UCSD-AML1 (cell line): Measurements from ENCODE around the gene KCNJ10.

Experiments used
- DNase-seq: peaks from one replicate; lab custom pipeline; 2025; ENCODE audit not compliant: unreplicated experiment; lab: John Stamatoyannopoulos, UW

Gene KCNJ10

DNA sequence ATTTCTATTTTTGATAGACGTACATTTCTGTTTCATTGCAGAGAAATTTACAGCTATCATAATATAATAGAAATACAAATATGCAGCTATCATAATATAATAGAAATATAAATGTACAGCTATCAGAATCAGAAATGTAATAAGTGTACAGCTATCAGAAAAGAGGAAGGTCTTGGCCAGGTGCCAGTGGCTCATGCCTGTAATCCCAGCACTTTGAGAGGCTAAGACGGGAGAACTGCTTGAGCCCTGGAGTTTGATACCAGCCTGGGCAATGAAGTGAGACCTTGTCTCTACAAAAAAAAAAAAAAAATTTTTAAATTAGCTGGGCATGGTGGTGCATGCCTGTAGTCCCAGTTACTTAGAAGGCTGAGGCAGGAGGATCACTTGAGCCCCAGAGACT, 76.0 kb downstream of the KCNJ10 start:
- DNase-seq, result no peak

DNA sequence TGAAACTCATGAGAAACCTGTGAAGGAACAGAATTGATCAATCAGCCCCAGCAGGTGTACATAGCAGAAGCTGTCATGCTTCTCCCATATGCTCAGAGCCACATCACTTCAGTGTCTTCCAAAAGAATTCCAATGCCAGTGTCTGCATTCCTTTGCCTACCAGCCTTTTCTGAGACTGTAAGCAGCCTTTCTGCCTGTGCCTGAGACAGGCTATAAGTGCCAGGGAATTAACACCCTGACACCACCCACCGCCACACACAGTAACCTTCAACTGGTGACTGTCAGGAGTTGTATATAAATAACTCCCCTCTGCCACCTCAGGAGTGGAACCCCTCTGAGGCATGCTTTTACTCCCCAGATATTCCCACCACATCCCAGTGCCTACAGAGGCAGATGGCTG, 77.8 kb downstream of the KCNJ10 start:
- DNase-seq, result no peak

DNA sequence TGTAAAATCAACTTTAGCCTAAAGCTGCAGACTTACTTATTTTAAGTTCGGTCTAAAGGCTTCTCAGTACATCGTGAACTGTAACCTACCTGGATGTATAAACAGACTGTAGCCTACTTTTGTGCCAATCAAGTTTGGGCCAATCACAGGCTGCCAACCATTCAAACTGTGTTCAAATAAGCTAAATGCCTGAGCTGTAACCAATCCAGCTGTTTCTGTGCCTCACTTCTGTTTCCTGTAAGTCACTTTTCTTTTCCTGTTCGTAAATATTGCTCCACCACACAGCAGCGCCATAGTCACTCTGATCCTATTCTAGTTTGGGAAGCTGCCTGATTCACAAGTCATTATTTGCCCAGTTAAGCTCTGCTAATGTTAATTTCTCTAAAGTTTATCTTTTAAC, 78.4 kb downstream of the KCNJ10 start:
- no peak for DNase-seq

DNA sequence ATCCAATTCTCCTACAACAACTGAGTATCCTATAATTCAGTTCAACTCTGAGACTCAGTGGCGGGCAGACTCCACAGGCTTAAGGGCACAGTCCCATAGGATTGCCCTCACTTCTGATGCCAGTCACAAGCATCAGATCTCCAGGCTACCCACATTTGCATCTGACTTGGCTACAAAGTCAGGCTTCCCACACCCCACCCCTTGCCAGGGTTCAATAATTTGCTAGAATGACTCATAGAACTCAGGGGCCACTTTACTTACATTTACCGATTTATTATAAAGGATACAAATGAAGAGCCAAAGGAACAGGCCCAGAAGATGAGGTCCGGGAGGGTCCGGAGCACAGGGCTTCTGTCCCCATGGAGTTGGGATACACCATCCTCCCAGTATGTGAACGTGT, 80.0 kb downstream of the KCNJ10 start:
- DNase-seq, result no peak

DNA sequence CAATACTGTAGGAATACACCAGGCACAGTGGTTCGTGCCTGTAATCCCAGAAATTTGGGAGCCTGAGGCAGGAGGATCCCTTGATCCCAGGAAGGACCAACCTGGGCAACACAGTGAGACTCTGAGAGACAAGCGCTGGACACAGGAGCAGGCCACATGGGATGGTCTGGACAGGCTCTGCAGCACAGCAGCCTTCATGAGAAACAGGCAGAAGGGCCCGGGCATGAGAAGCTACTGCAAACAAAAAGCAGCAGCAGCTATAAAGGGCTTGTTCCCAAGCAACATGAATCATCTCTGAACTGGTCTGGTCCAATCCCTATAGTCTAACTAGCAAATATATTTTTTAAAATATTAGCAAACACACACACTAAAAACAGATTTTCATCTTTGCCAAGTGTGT, 80.4 kb downstream of the KCNJ10 start:
- no peak for DNase-seq

DNA sequence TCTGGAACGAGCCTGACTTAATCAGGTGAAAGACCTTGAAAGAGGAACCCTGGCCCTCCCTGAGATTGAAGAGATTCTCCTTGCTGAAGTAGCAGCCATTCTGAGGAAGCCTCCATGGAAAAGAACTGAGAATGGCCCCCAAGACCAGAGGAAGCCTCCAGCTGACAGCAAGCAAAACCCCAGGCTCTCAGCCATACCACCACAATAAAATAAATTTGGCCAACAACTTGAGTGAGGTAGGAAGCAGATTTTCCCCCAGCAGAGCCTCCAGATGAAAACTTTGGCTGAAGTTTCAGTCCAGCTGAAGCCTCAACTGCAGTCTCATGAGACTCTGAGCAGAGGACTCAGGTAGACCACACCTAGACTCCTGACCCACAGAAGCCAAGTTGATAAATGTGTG, 82.0 kb downstream of the KCNJ10 start:
- DNase-seq, result no peak

DNA sequence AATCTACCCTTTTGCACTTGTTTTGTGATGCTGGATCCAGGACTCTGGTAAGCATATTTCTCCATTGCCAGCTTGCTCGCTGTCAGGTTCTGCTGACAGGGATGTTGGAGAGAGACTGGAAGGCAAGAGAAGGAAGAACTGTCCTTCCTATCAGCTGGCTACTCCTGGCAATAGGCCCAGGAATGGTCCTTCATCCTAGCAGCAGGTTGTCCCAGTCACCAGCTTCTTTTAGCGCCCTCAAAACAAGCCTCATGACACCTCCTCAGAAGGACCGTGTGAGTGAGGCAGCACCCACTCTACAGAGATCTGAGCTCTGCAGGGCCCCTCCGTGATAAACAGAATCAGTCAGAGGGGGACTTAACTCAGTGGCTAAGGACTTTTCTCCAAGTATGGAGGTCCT, 82.8 kb downstream of the KCNJ10 start:
- no peak for DNase-seq

DNA sequence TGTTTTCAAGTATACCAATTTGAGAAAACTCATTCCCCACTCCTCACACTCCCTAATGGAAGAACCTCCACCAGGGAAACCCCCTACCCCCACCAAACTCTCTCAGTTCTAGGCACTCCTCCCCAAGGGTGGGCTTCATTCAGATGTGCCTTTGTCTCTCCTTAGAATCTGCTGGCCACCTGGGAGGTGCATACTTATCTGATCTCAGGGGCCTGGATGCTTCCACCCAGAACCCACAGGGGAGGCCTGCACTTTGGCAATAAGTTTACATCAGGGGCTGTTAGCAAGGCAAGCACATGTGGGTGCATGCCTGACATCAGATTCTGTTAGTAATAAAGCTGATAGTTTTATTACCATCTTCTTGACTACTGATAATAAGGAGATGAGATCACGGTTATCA, 83.4 kb downstream of the KCNJ10 start:
- no peak for DNase-seq

DNA sequence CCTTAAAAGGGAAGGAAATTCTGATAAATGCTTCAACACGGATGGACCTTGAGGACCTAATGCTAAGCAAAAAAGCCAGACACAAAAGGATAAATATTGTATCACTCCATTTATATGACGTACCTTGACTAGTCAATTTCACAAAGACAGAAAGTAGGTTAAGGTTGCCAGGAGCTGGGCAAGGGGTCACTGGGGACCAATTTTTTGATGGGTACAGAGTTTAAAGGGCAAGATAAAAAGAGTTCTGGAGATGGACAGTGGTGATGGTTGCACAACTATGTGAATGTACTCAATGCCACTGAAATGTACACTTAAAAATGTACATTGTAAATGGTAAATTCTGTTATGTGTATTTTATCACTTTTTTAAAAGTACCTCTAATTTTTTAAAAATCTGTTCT, 83.9 kb downstream of the KCNJ10 start:
- no peak for DNase-seq

DNA sequence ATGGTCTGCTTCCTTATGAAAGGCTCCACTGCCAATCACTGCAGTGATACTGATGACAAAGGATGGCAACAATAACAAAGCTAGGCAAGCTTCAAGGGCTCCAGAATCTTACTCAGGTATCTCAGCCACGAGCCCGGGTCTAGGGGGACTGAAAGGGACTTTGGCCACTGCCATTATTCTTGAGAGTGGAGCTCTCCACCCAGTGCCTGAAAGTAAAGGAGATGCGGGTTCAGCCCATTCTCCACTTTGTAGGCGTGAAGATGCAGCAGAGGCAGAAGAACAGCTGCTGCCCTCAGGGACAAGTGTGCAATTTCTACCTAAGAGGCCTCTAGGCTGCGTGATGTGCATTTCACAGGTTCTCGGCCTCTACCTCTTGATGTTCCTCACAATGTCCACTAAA, 84.5 kb downstream of the KCNJ10 start:
- no peak for DNase-seq

DNA sequence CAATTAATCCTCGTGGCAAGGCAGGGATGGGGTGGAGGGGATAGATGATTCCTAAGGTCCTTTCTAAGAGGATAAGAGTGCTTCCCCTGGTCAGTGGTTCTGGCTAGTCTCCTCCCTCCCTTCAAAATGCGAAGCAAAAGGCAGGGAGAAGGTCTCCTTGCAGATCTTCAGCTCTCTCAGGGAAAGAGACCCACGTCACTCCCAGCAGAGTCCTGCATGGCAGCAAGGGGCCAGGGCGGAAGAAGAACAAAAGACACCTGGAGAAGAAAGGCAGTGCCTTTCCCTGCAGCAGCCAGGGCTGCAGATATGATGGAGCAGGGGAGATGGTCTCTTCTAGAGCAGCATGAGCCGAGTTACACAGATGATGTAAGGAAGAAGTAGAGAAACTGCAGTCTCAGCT, 86.3 kb downstream of the KCNJ10 start:
- no peak for DNase-seq

DNA sequence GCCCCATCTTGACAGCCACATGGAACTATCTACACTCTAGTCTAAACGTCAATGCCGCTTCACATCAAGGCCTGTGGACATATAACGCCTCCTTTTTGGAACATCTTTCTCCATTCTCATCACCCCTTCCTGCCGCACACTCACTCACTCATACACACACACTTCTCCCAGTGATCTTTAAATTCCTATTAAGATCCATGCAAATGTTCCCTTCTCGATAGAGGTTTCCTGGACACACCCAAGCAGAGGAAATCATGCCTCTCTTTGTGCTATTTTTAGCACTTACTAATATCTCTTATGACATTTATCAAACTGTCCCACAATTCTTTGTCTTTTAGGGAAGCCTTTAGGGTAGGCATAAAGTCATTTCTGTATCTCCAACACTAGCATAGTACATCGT, 87.7 kb downstream of the KCNJ10 start:
- no peak for DNase-seq

DNA sequence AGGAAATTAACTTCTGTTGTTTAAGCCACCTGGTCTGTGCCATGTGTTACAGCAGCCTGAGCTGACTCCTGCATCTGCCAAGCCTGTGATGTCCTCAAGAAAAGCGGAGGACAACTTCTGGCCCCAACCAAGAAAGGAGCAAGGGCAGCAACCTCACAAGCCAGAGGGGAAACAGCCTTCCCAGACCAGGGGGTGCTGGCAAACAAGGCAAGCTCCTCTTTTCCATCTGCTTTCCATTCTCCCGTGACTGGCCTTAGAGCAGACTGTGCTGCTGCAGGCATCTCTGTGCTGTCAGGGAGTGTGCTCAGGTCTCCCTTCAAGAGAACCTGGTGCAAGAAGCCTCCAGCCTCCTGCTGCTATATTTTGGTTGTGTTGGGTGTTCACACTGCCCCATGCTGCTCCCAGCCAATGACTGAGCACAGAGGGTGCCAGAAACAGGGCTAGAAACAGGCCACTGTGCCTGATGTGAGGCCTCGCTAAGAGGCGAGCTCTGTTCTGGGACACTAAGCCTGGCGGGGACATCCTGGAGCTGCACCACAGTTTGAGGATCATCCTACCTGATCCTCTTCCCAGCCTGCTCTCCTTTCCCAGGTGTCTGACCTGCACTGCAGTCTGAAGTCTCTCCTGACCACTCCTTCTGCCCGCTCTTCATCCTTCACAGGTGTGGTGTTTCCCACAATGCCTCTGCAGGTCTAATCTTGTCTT, 88.5 kb downstream of the KCNJ10 start:
- DNase-seq, result no peak

DNA sequence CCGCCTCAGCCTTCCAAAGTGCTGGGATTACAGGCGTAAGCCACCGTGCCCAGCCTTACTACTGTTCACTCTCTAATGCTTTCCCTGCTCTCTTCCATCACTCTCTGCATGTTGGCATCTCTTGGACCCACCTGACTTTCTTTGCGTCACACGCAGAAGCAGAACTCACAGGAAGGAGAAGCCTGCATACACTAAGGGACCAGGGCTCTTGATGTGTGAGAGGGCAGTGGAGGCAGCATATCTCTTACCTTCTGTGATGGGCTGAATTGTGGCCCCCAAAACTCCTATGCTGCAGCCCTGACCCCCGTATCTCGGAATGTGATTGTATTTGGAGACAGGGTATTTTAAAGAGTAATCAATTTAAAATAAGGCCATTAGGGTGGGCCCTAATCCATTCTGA, 89.2 kb downstream of the KCNJ10 start:
- no peak for DNase-seq

DNA sequence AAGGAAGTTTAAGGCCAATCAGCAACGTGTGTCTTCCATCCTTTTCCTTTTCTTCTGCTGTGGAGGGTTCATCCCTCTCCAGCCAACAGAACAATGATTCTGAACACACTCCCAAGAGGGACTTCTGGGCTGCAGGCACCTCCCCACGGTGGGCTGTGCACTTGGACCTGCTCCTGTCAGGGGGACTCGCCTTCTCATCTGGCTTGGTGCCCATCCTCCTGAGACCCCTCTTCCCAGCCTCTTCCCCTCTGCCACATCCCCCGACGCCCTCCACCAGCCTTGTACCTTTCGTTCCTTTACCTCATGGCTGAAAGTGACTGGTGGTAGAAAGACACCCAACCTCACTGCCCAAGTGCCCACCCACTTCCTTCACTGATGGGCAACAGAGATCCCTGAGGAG, 89.9 kb downstream of the KCNJ10 start:
- DNase-seq, result no peak

DNA sequence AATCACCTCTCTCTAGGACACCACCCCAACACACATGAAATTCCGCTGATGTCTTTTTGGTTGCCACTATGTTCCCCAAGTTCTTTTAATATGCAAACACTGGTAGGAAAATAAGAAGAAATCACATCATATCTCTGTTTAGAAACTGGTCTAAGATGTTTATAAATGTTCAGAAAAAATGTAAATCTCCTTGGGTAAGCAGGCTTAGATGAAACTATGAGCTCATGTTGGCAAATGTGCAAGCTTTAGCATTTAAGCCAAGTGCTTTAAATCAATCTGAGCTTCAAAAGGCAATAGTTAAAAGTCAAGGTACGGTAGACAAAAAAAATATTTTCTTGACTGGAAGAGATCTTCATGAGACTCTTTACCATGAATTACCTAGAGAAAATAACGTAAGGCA, 90.7 kb downstream of the KCNJ10 start:
- DNase-seq, result no peak

DNA sequence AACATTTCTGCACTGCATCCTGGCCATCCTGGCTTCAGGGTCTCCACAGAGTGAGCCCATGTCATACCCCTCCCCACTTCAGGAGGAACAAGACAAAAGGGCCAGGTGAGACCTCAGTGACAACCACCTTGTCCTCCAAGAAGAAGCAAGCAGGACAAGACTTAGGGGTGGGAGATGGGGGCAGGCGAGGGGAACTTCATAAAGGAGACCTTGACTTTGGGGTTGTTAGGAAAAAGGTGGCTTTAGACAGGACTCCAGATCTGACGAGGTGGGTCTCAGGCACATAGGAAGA, 91.9 kb downstream of the KCNJ10 start:
- DNase-seq, result no peak

DNA sequence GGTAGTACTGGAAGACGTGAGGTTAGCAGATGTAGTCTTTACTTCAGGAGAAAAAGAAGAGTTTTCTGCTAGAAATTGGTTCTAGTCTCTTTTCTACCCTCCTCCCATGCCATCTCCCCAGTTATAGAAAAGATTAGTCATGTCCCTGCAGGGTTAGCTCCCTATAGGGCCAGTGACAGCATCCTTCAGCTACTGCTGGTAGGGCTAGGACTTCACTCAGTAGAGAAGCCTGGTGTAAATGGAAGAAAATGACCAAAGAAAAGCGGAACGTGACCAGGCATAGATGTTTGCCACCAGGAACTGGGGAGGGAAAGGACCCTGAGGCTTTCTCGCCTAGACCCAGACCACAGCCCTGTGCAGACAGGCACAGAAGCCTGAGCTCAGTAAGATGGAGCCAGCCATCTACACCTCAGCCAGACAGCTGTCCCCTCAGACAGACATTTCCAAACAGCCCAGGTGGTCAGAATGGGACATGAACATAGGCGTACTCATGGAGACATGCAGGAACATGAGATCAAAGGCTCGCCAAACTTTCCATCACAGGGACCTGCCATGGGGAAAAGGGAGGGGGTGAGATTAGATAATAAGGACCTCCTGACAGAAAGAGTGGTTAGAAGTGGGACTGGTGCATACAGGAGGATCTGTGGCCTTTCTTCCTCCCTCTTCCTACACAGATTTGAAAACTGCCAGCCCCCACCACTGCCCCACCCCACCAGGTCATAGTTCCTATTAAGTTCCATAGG, 92.4 kb downstream of the KCNJ10 start:
- DNase-seq, result no peak

DNA sequence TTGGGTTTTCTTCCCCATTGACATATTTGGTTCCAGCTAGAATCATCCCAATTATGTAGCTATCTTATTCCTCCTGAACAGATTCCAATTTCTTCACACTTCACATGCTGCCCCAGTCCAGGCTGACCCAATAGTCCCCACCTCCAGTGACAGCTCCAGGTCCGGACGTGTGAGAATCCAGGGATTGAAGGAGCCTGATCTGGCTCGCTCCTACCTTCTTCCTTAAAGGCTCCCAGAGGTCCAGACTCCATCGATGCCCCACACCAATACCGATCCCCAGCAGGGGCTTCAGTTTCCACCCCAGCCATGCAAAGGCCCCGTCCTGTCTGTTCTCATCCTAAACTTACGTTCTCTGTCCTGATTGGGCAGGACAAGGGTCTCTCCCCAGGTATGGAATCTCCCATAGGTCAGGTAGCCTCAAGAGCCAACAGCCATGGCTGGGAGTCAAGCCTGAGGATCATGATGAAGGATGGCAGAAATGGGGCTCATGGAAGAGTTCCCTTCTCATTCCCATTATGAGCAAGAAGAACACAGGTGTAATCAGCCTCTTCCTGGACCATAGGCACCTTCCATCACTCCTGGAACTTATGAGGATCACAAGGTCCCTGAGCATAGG, 95.5 kb downstream of the KCNJ10 start:
- DNase-seq, result no peak

DNA sequence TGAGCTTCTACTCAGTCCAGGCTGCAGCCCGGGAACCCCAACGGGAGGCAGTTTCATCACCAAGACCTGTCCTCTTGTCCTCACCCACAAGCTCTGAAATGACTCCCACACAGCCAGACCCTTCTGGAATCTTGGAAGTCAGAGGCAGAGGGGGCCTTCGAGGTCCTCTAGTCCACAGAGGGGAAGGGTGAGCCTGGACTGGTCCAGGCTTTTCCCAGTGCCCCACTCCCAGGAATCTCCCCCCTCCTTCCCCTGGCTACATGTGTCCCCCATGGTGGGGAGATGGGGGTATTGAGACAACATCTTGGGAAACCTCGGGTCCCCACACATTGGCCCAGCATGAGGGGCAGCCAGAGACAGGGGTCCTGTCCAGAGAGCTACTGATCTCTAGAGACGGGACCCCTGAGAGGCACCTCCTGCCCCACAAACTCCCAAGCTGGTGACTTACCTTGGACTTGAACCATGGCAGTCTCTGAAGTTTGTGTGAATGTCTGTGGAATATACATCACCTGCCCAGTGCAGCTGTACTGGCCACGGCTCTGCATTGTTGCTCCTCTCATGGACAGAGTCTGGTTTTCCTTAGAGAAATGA, 96.5 kb downstream of the KCNJ10 start:
- no peak for DNase-seq

DNA sequence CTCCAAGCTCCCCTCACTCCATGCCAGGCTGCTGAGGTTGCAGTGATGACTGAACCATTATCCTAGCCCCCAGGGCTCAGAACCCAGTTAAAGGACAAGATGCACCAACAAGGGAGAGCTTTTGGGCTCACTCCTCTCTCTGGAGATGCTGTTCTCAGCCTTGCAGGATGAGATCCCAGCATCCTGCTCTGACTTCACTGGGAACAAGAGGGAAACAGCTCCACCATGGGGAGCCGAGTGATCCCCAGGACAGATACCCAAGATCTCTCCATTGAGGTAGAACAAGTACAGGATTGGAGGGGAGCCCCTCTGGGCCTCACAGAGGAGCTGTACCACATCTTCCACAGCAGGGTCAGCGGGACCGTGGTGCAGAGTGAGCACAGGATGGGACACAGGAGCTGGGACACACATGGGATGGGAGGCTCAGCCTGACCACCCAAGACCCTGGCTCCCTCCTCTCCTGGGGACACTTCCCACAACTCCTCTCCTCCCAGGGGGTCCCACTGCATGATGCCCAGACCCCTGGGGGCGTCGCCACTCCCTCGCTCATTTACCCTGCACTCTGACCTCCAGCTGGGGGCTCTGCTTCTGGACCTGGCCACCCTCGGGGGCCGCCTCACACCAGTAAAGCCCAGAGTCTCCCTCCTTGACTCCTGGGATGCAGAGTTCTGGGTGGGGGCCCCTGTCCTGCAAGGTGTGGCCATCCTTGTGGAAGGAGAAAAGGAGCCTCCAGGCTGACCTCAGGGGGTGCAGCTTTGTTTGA, 97.3 kb downstream of the KCNJ10 start:
- DNase-seq, result no peak

DNA sequence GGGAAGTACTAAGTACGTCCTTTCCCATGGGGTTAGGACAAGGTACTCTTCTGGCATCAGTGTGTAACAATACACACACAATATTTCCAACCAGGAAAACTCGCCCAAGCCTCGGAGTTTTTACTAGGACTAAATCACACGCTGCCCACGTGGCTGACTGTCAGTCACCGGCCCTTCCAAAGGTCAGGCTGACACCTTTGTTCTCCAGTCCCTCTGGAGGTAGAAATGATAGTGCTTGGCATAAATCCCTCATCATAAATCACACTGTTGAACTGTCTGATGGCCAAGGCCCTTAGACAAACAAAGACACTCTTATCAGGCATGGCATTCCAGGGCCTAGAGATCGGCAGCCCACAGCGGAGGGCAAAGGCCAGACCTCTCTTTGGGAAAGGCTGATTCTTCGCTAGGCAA, 99.0 kb downstream of the KCNJ10 start:
- no peak for DNase-seq
